Keratinocyte (primary cell): ENCODE results near the gene BOC. TPM values are rescaled to one million over a fixed set of nuclear protein-coding genes. Genes with fewer than 3 reads are reported as not detected.

Experiments used
- DNase-seq: peaks from one replicate; pipeline ENCODE4 v3.0.0-alpha.2; 2011; ENCODE audit warnings: low read depth, missing footprints, low spot score
- FAIRE-seq: peaks from 2 replicates; lab custom pipeline; 2011; peaks lifted over from hg19 to GRCh38; lab: Jason Lieb, UNC
- H2AFZ ChIP-seq: 2 replicates; pipeline ENCODE4 v1.6.0; 2012; ENCODE audit warnings: low read length, control low read depth, inconsistent platforms; ENCODE audit not compliant: control insufficient read depth
- H3K27ac ChIP-seq: 2 replicates; pipeline ENCODE4 v1.5.1; 2011; ENCODE audit warnings: low read length; ENCODE audit not compliant: control insufficient read depth, insufficient read depth
- H3K27me3 ChIP-seq: 3 replicates; pipeline ENCODE4 v1.6.0; 2011; ENCODE audit warnings: low read length; ENCODE audit not compliant: control insufficient read depth, insufficient read depth; ENCODE audit errors: extremely low read depth
- H3K36me3 ChIP-seq, 2 experiments: 2 replicates in 1 of 2; 3 replicates in 1 of 2; pipeline ENCODE4 v1.5.1; 2011; ENCODE audit warnings: low read length in 2 of 2, mild to moderate bottlenecking in 1 of 2; ENCODE audit not compliant: control insufficient read depth in 2 of 2, insufficient read depth in 2 of 2; ENCODE audit errors: extremely low read depth in 1 of 2
- H3K4me1 ChIP-seq: 3 replicates; pipeline ENCODE4 v1.5.1; 2011; ENCODE audit warnings: low read length; ENCODE audit not compliant: control insufficient read depth, insufficient read depth; ENCODE audit errors: extremely low read depth
- H3K4me2 ChIP-seq: 3 replicates; pipeline ENCODE4 v1.6.0; 2011; ENCODE audit warnings: low read depth, low read length; ENCODE audit not compliant: control insufficient read depth, insufficient read depth; ENCODE audit errors: extremely low read depth
- H3K4me3 ChIP-seq, 3 experiments: fragments of 200-600 bp in 1 of 3; sonication (generic) in 1 of 3; 2 replicates in 2 of 3; 3 replicates in 1 of 3; pipeline ENCODE4 v1.5.1; 2011 to 2016; ENCODE audit warnings: low read length in 3 of 3, mild to moderate bottlenecking in 3 of 3, control low read depth in 2 of 3, inconsistent platforms in 1 of 3, low read depth in 1 of 3, mixed read lengths in 1 of 3, mixed run types in 1 of 3, moderate library complexity in 1 of 3; ENCODE audit not compliant: control insufficient read depth in 2 of 3, insufficient read depth in 2 of 3; ENCODE audit errors: extremely low read depth in 1 of 3
- H3K79me2 ChIP-seq: 2 replicates; pipeline ENCODE4 v1.6.0; 2012; ENCODE audit warnings: low read length; ENCODE audit not compliant: control insufficient read depth, insufficient read depth
- H3K9ac ChIP-seq: 3 replicates; pipeline ENCODE4 v1.6.0; 2011; ENCODE audit warnings: low read length; ENCODE audit not compliant: control insufficient read depth, insufficient read depth; ENCODE audit errors: extremely low read depth
- H3K9me1 ChIP-seq: 3 replicates; pipeline ENCODE4 v1.6.0; 2011; ENCODE audit warnings: low read length; ENCODE audit not compliant: control insufficient read depth, insufficient read depth; ENCODE audit errors: extremely low read depth
- H3K9me3 ChIP-seq: 2 replicates; pipeline ENCODE4 v1.5.1; 2012; ENCODE audit warnings: low read depth, low read length; ENCODE audit not compliant: control insufficient read depth
- H4K20me1 ChIP-seq: 3 replicates; pipeline ENCODE4 v1.6.0; 2011; ENCODE audit warnings: low read length; ENCODE audit not compliant: control insufficient read depth, insufficient read depth; ENCODE audit errors: extremely low read depth
- EZH2 ChIP-seq: IDR thresholded peaks from one replicate; pipeline ENCODE4 v1.6.1; 2012; ENCODE audit warnings: inconsistent platforms, mild to moderate bottlenecking, low read length, moderate library complexity
- dilution Hi-C: fragments of 300-500 bp; cut with MboI; formaldehyde crosslinking; loops from one replicate; pipeline ENCODE4 v1.7.0; 2020; ENCODE audit warnings: low sequenced_read_pairs; ENCODE audit not compliant: extremely low pct_ligation_motif_present
- polyA plus RNA-seq, 5 experiments: library from polyadenylated mRNA; depleted of rRNA in 3 of 5; stranded (reverse) in 3 of 5; stranded (forward) in 1 of 5; unstranded in 1 of 5; fragments of >200 nt; gene quantifications; 1 replicate in 1 of 5; 2 replicates in 3 of 5; 3 replicates in 1 of 5; pipeline versions ENCODE4 v1.2.1 to v1.2.3, GENCODE V29; 2011 to 2012; ENCODE audit warnings: missing spikeins in 2 of 5, low read depth in 1 of 5, low replicate concordance in 1 of 5
- TF ChIP-seq, protein P1 (sequence below), 3 experiments: IDR thresholded peaks in 1 of 3; conservative IDR thresholded peaks in 1 of 3; optimal IDR thresholded peaks in 1 of 3; 2 replicates in 2 of 3; 3 replicates in 1 of 3; pipeline versions ENCODE3 to v1.5.1; 2011; ENCODE audit warnings: low read length in 3 of 3, mild to moderate bottlenecking in 3 of 3, moderate library complexity in 2 of 3, control low read depth in 1 of 3, inconsistent platforms in 1 of 3; ENCODE audit not compliant: insufficient read depth in 2 of 3; ENCODE audit errors: extremely low read depth in 1 of 3

The BOC gene
- polyA plus RNA-seq, 1 donor (not counting 4 experiments of a cell fraction or from before 2014, with no cell fraction given) = 11.2 TPM

- no peak for DNase-seq
- H3K4me2 ChIP-seq = no peak overlapping the region
- dilution Hi-C loops = no loop called here
These were observed 17.6 kb upstream of the BOC start for GRCh38 chr3:113193719-113194118.

DNA sequence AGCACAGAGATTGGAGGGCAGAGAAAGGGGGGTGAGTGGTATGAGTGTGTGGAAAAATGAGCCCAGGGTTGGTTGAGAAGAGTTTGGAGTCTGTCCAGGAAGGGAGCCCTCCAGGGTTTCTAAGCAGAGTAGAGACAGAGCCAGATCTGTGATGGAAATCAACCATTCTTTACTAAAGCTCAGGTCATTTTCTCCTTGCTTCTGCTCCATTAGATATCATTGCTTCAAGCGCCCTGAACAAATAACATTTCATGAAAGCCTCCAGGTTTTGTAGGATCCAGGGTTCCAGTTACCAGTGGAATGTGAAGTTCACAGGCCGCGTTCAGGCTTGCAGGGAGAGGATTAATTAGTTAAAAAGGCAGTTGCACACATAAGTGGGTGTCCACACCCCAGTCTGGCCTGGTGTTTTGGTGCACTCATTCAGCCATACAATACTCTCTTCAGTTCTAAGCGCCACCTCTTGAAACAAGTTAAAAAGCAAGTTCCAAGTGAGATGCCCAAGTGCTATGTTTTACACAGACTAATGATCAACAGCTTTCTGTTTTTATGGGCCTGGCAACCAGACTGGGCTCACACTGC lies 16.4 kb upstream of the BOC start:
- Histone ChIP-seq H3K4me3 (no peak overlapping the region), H3K79me2 (no peaks in the 10 kb centered on the region), H3K4me1 (peaks cover 12% of the 10 kb centered on the region), H3K36me3 (no peaks in the 10 kb centered on the region), H3K9ac (no peak overlapping the region), H2AFZ (peak overlapping the region; percentile 29), H4K20me1 (no peaks in the 10 kb centered on the region), H3K27ac (no peak overlapping the region), H3K9me3 (no peaks in the 10 kb centered on the region), H3K4me2 (peak overlapping the region; percentile 47), H3K27me3 (no peaks in the 10 kb centered on the region), H3K9me1 (no peaks in the 10 kb centered on the region)
- TF ChIP-seq EZH2 = no peak
- TF ChIP-seq, protein P1, sequence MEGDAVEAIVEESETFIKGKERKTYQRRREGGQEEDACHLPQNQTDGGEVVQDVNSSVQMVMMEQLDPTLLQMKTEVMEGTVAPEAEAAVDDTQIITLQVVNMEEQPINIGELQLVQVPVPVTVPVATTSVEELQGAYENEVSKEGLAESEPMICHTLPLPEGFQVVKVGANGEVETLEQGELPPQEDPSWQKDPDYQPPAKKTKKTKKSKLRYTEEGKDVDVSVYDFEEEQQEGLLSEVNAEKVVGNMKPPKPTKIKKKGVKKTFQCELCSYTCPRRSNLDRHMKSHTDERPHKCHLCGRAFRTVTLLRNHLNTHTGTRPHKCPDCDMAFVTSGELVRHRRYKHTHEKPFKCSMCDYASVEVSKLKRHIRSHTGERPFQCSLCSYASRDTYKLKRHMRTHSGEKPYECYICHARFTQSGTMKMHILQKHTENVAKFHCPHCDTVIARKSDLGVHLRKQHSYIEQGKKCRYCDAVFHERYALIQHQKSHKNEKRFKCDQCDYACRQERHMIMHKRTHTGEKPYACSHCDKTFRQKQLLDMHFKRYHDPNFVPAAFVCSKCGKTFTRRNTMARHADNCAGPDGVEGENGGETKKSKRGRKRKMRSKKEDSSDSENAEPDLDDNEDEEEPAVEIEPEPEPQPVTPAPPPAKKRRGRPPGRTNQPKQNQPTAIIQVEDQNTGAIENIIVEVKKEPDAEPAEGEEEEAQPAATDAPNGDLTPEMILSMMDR (optimal IDR thresholded peaks at IDR 0.05 in 1 of 3, IDR thresholded peaks at IDR 0.05 in 1 of 3, conservative IDR thresholded peaks at IDR 0.05 in 1 of 3; ENCODE audit: extremely low read depth in 1 of 3, insufficient read depth in 2 of 3, low read length in 3 of 3) = no peak
- FAIRE-seq = no peak
- DNase-seq = no peak
- dilution Hi-C loops = no loop called here

More at GRCh38 chr3:113193719-113194118, 17.6 kb upstream of the BOC start:
- Histone ChIP-seq H3K9me3 (no peaks in the 10 kb centered on the region), H4K20me1 (no peaks in the 10 kb centered on the region), H3K79me2 (no peaks in the 10 kb centered on the region), H2AFZ (no peak overlapping the region), H3K4me1 (peaks cover 12% of the 10 kb centered on the region), H3K9me1 (no peaks in the 10 kb centered on the region), H3K27ac (no peak overlapping the region), H3K36me3 (no peaks in the 10 kb centered on the region), H3K4me3 (no peak overlapping the region), H3K9ac (no peak overlapping the region), H3K27me3 (no peaks in the 10 kb centered on the region)
- TF ChIP-seq EZH2 = no peak
- TF ChIP-seq, protein P1 (optimal IDR thresholded peaks at IDR 0.05 in 1 of 3, IDR thresholded peaks at IDR 0.05 in 1 of 3, conservative IDR thresholded peaks at IDR 0.05 in 1 of 3; ENCODE audit: extremely low read depth in 1 of 3, insufficient read depth in 2 of 3, low read length in 3 of 3) = no peak
- no peak for FAIRE-seq
